C4-2B (cell line): ENCODE measurements around the gene LOXL4.

Experiments
- ZFX ChIP-seq: fragments of 450-650 bp; IDR thresholded peaks from 2 replicates; pipeline ENCODE4 v1.6.1; 2017
- TF ChIP-seq, protein P1 (sequence below): fragments of 450-650 bp; conservative IDR thresholded peaks from 2 replicates; pipeline ENCODE4 v1.5.1; 2017; ENCODE audit warnings: mild to moderate bottlenecking

DNA sequence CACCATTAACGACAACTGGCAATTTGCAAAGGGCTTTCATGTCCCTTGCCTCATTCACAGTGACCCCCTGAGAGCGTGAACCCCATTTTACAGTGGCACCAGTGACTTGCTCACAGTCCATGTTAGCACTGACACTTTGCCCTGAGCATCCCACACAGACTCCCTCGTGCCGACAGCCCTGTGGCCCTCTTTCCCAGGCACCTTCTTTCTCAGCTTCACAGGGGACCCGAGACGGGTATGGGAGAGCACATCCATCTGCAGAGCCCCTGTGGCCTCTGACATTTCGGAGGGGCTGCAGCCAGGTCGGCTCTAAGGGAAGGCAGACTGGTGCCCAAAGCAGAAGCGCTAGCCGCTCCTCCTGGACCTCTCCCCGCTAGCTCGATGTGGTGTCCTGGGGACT, 10.8 kb downstream of the LOXL4 start:
- TF ChIP-seq, protein P1, sequence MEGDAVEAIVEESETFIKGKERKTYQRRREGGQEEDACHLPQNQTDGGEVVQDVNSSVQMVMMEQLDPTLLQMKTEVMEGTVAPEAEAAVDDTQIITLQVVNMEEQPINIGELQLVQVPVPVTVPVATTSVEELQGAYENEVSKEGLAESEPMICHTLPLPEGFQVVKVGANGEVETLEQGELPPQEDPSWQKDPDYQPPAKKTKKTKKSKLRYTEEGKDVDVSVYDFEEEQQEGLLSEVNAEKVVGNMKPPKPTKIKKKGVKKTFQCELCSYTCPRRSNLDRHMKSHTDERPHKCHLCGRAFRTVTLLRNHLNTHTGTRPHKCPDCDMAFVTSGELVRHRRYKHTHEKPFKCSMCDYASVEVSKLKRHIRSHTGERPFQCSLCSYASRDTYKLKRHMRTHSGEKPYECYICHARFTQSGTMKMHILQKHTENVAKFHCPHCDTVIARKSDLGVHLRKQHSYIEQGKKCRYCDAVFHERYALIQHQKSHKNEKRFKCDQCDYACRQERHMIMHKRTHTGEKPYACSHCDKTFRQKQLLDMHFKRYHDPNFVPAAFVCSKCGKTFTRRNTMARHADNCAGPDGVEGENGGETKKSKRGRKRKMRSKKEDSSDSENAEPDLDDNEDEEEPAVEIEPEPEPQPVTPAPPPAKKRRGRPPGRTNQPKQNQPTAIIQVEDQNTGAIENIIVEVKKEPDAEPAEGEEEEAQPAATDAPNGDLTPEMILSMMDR = no peak
- no peak for TF ChIP-seq ZFX
